Liver (tissue), 3 donors: ENCODE data around the gene EIF2AK3.

Experiments used
- ATF3 ChIP-seq: IDR thresholded peaks from 2 replicates; pipeline ENCODE4 v1.6.1; 2016; ENCODE audit warnings: antibody characterized with exemption
- CTCF ChIP-seq: fragments of 150-350 bp; IDR thresholded peaks from 2 replicates; pipeline ENCODE4 v1.5.1; 2017; ENCODE audit warnings: improper control_type of control experiment, low read depth, low read length; ENCODE audit not compliant: missing input control
- EGR1 ChIP-seq, 2 donors: IDR thresholded peaks; 2 replicates each; pipeline ENCODE4 v1.6.1; 2016 to 2018; ENCODE audit warnings: antibody characterized with exemption in 2 of 2, low read depth in 2 of 2
- HNF4A ChIP-seq, 2 donors: conservative IDR thresholded peaks; 2 replicates each; pipeline ENCODE4 v1.6.1; 2016; ENCODE audit warnings: antibody characterized with exemption in 2 of 2, mild to moderate bottlenecking in 2 of 2
- JUND ChIP-seq, 2 donors: IDR thresholded peaks; 2 replicates each; pipeline ENCODE4 v1.6.1; 2016; ENCODE audit warnings: antibody characterized with exemption in 2 of 2
- REST ChIP-seq: IDR thresholded peaks from 2 replicates; pipeline ENCODE4 v1.6.1; 2016; ENCODE audit warnings: antibody characterized with exemption, mild to moderate bottlenecking
- SP1 ChIP-seq: IDR thresholded peaks from 2 replicates; pipeline ENCODE4 v1.6.1; 2018; ENCODE audit warnings: antibody characterized with exemption, mild to moderate bottlenecking
- YY1 ChIP-seq: IDR thresholded peaks from 2 replicates; pipeline ENCODE4 v1.6.1; 2016; ENCODE audit warnings: antibody characterized with exemption, mild to moderate bottlenecking
- donor health status: healthy.
- donor health status: healthy.

GRCh38 chr2:88542668-88543067 is 84.6 kb downstream of the EIF2AK3 start:
- TF ChIP-seq HNF4A (conservative IDR thresholded peaks at IDR 0.05) (no peak), REST (no peak), ATF3 (no peak), CTCF (no peak), SP1 (no peak), EGR1 (IDR thresholded peaks at IDR 0.05; ENCODE audit: low read depth in 2 of 2) (no peak), YY1 (no peak), JUND (IDR thresholded peaks at IDR 0.05) (no peak)
